Activated CD4-positive, alpha-beta T cell treated with anti-CD3 and anti-CD28 coated beads, Interleukin-2, amount 10 ng/mL, durations not matched to agents 7 days and 5 days (primary cell): Measurements from ENCODE around the gene TBC1D1. TPM values are rescaled to one million over a fixed set of nuclear protein-coding genes. Genes with fewer than 3 reads are reported as not detected.

ENCODE experiments used
- CTCF ChIA-PET: fragments of 350-600 bp; sonication (Branson Sonifier 250); formaldehyde crosslinking; loops from one replicate; lab custom pipeline; 2021; ENCODE audit warnings: antibody characterized with exemption; lab: Charles Lee
- POLR2A ChIA-PET: fragments of 350-600 bp; sonication (Branson Sonifier 250); formaldehyde crosslinking; loops from one replicate; lab custom pipeline; 2021; ENCODE audit warnings: antibody characterized with exemption; lab: Charles Lee
- DNase-seq: peaks from one replicate; pipeline ENCODE4 v3.0.0-alpha.2; 2020
- H3K27ac Mint-ChIP-seq: one replicate; pipeline ENCODE4 v1.8.0; 2021; ENCODE audit warnings: mild to moderate bottlenecking, moderate library complexity, mixed read lengths
- H3K27me3 Mint-ChIP-seq: one replicate; pipeline ENCODE4 v1.8.0; 2021; ENCODE audit warnings: mixed read lengths
- H3K36me3 Mint-ChIP-seq: one replicate; pipeline ENCODE4 v1.8.0; 2021; ENCODE audit warnings: low read depth, mixed read lengths
- H3K4me1 Mint-ChIP-seq: one replicate; pipeline ENCODE4 v1.8.0; 2021; ENCODE audit warnings: mixed read lengths
- H3K4me3 Mint-ChIP-seq: one replicate; pipeline ENCODE4 v1.8.0; 2021; ENCODE audit warnings: mild to moderate bottlenecking, moderate library complexity, mixed read lengths
- H3K9me3 Mint-ChIP-seq: one replicate; pipeline ENCODE4 v1.8.0; 2021; ENCODE audit warnings: mixed read lengths
- total RNA-seq, 2 experiments: library from RNA; stranded (reverse); gene quantifications; one replicate each; pipeline ENCODE4 v1.2.3, GENCODE V29; 2021

The TBC1D1 gene
- total RNA-seq, 2 experiments from 2014 or later = 73.9 to 99.1 TPM

DNA sequence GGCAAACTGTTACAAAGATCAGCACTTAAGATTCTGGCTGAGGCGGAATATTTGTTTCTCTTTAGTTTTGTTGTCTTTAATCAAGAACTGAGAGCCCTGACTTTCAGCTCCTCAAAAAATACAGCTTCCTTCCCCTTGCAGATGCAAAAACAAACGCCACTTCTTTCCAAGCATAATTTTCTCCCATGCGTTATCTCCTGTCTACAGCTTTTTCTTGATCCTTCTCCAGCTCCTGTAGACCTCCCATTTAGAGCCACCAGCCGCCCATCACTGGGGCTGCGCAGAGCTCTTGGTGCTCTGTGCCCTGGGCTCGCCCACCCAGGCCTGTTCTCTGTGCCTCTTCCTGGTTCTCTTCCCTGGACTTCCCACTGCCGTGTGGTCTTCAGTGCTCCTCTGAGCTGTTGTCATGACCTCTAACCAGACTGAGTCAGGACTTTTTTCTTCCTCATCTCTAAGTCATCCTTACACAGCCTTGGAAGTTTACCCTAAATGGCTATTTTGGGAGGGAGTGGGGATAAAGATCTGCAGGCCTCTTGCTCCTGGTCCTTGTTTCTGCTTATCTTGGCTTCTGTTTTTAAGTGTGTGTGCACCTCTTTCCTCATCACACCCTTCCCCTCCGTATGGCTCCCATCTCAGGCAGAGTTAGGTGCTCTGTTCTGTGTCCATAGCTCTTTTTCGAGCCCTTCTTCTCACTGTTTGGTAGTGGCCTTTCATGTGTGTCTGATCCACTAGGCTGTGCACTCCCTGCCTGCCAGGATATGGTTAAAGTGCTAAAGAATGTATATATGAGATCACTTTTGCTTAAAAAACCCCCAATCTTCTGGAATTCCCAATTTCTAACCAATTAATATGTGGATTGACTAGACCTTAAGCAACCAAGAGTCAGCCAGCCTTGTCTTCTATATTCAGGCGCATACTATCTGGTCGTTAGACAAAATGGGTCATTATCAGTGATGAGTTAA, 191.8 kb downstream of the TBC1D1 start:
- Mint-ChIP-seq H3K27ac (peak overlapping the region; percentile 69), H3K4me1 (peaks cover 16% of the 10 kb centered on the region), H3K27me3 (no peaks in the 10 kb centered on the region), H3K36me3 (peaks cover 29% of the 10 kb centered on the region), H3K9me3 (no peaks in the 10 kb centered on the region), H3K4me3 (no peak overlapping the region)
- CTCF ChIA-PET = interaction anchor here (0.5 to 3.1 kb wide), 9 partner anchors 9 to 1425 kb away, joined by 3 to 11 read pairs (median 3); no protein-coding TSS in a partner anchor
- DNase-seq = no peak
- POLR2A ChIA-PET = no interaction called here

DNA sequence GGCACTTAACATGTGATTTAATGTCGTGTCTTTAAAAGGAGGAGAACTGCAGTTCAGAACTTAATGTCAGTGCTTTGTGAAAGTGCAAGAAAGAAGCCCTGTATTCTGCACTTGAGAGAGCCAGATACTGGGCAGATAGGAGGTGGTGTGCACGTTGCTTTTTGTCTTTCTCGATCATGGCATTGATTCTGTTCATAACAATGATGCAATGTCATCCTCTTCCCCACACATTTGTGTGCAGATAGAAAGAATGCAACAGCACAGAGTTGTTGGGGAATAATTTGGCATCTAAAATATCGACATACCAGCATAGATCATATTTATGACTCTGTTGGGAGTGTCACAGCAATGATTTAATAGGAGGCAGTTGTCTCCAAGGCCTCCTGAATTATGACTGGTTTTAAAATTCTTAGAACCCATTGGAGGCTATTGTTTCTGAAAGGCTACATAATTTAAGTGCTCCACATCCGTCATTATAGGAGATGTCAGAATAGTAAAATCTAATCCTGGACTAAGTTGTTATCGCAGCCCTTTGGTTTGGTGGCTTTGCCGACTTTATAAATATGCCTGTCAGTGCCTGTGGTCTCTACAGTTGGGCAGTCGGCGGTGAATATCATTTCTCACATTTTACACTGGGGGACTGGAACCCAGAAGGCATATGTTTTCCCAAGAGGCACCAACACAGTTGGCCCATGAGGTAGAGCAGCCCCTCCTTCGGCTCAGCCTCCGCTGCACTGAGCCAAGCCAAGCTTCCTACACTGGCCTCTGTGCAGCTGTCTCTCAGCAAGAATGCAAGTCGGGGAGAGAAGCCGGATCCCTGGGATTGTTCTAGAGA, 194.2 kb downstream of the TBC1D1 start:
- no peak overlapping the region for H3K4me3 Mint-ChIP-seq
- DNase-seq = no peak
- H3K9me3 Mint-ChIP-seq = no peaks in the 10 kb centered on the region
- H3K4me1 Mint-ChIP-seq = peaks cover 6% of the 10 kb centered on the region
- H3K27ac Mint-ChIP-seq = no peak overlapping the region
- POLR2A ChIA-PET = no interaction called here
- CTCF ChIA-PET = interaction anchor here (1.0 kb wide), 1 partner anchor 13 kb away, joined by 3 read pairs; no protein-coding TSS in a partner anchor
- H3K36me3 Mint-ChIP-seq = peaks cover 22% of the 10 kb centered on the region
- H3K27me3 Mint-ChIP-seq = no peaks in the 10 kb centered on the region

DNA sequence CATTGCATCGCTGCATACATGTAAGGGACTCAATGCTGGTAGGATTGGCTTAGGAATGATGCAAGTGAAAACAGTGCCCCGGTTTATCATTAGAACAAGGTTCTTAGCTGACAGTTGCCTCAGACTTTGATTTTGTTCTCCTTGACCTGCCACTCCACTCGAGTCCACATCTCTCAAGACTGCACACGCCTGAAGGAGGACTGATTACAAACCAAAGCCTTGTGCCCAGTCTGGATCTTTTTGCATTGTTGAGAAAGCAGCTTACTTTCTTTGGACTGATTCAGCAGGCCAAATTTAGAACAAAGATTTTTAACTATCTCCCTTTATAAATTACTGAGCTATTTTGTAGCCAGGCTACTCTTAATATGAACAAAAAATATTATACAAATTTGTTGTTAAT, 194.9 kb downstream of the TBC1D1 start:
- Mint-ChIP-seq H3K27me3 (no peaks in the 10 kb centered on the region), H3K27ac (no peak overlapping the region), H3K36me3 (peaks cover 27% of the 10 kb centered on the region), H3K9me3 (no peaks in the 10 kb centered on the region), H3K4me1 (peaks cover 10% of the 10 kb centered on the region), H3K4me3 (no peak overlapping the region)
- no peak for DNase-seq
- POLR2A ChIA-PET = no interaction called here
- CTCF ChIA-PET = interaction anchor here (0.6 to 1.5 kb wide), 3 partner anchors 14 to 19 kb away, joined by 3 to 4 read pairs (median 3); no protein-coding TSS in a partner anchor

DNA sequence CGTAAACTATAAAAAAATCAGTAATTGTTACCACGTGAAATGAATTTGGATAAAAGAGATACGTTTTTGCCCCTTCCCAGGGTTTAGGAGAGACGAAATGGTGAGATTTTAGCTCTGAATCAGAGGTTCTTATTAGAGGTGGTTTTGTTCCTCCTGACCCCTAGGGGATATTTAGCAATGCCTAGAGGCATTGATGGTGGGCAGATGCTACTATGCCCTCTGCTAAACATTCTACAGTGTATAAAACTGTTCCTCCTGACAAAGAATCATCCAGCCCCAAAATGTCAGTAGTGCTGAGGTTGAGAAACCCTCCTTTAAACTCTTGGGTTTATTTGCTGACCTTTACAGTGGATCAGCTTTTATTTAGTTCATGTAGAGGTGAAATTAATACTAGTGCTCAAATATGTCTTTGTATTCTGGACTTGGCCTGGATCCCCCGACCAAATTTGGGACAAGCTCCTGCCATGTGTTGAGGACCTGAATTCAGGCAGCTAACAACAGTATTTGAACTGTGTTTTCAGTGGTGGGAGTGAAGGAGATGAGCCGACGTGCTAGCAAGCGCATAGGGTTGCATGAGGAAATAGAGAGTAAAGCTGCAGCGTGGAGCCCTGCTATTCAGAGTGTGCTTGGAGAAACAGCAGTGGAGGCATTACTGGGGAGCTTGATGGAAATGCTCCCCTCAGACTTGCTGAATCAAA, 195.4 kb downstream of the TBC1D1 start:
- ChIA-PET POLR2A (no interaction called here), CTCF (interaction anchor here (0.6 to 1.5 kb wide), 5 partner anchors 8 to 19 kb away, joined by 3 to 4 read pairs (median 3); no protein-coding TSS in a partner anchor)
- peaks cover 16% of the 10 kb centered on the region for H3K4me1 Mint-ChIP-seq
- H3K27me3 Mint-ChIP-seq = no peaks in the 10 kb centered on the region
- no peak overlapping the region for H3K4me3 Mint-ChIP-seq
- peaks cover 28% of the 10 kb centered on the region for H3K36me3 Mint-ChIP-seq
- no peak overlapping the region for H3K27ac Mint-ChIP-seq
- DNase-seq = no peak
- H3K9me3 Mint-ChIP-seq = no peaks in the 10 kb centered on the region

DNA sequence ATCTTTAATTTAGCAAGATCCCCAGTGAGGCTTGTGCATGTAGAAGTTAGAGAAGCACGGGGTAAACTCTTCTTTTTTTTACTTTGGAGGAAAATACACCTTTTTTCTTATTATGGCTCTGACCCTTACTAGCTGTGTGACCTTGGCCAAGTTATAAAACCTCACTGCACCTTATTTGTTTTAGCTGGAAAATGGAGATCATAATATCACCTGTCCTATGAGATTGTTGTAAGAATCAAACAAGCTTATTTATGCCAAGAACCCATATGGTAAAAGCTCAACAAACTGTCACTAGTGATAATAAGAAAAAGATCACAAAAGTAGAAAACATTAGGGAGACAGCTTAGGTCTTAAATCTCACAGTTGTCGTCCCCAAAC, 196.0 kb downstream of the TBC1D1 start:
- peaks cover 18% of the 10 kb centered on the region for H3K4me1 Mint-ChIP-seq
- ChIA-PET CTCF (interaction anchor here (0.6 to 1.5 kb wide), 3 partner anchors 9 to 18 kb away, joined by 3 to 4 read pairs (median 4); no protein-coding TSS in a partner anchor), POLR2A (no interaction called here)
- H3K4me3 Mint-ChIP-seq = no peak overlapping the region
- DNase-seq = no peak
- H3K9me3 Mint-ChIP-seq = no peaks in the 10 kb centered on the region
- no peak overlapping the region for H3K27ac Mint-ChIP-seq
- no peaks in the 10 kb centered on the region for H3K27me3 Mint-ChIP-seq
- peaks cover 31% of the 10 kb centered on the region for H3K36me3 Mint-ChIP-seq

DNA sequence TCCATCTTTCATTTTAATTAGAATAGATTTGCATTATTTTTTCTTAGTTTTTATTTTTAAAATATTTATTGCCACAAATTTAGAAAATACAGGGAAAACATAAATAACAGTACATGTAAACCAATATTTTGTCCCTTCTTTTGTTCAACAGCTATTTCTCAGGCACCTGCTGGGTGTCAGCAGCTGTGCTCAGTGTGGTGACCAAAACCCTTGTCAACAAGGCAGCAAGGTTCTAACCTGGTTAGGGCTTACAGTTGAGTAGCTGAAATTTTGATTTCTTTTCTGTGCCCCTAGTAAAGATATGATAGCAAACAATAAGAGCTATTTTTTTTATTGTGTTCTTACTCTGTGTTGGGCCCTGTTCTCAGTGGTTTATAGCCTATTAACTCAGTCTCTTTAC, 197.4 kb downstream of the TBC1D1 start:
- Mint-ChIP-seq H3K27ac (no peak overlapping the region), H3K36me3 (peaks cover 36% of the 10 kb centered on the region), H3K4me3 (no peak overlapping the region), H3K9me3 (no peaks in the 10 kb centered on the region), H3K4me1 (peaks cover 16% of the 10 kb centered on the region), H3K27me3 (no peaks in the 10 kb centered on the region)
- no peak for DNase-seq
- POLR2A ChIA-PET = no interaction called here
- CTCF ChIA-PET = interaction anchor here (1.3 kb wide), 1 partner anchor 19 kb away, joined by 3 read pairs; no protein-coding TSS in a partner anchor

DNA sequence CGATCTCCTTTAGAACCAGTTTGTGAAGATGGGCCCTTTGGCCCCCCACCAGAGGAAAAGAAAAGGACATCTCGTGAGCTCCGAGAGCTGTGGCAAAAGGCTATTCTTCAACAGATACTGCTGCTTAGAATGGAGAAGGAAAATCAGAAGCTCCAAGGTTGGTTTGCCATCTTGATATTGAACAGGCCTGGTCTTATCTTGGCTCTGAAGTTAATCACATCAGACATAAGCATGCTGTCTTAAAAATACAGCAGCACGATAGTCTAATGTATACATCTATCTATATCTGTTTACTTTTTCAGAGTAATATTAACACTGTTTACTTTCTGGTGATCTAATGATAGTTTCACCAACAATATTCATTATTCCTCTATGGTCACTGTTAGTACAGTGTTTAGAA, 199.1 kb downstream of the TBC1D1 start:
- Mint-ChIP-seq H3K9me3 (no peaks in the 10 kb centered on the region), H3K27ac (peak overlapping the region; percentile 67), H3K27me3 (no peaks in the 10 kb centered on the region), H3K36me3 (peaks cover 43% of the 10 kb centered on the region), H3K4me3 (no peak overlapping the region), H3K4me1 (peaks cover 16% of the 10 kb centered on the region)
- ChIA-PET CTCF (interaction anchor here (0.6 to 2.3 kb wide), 5 partner anchors 10 to 1324 kb away, joined by 3 to 8 read pairs (median 4); no protein-coding TSS in a partner anchor), POLR2A (no interaction called here)
- no peak for DNase-seq

DNA sequence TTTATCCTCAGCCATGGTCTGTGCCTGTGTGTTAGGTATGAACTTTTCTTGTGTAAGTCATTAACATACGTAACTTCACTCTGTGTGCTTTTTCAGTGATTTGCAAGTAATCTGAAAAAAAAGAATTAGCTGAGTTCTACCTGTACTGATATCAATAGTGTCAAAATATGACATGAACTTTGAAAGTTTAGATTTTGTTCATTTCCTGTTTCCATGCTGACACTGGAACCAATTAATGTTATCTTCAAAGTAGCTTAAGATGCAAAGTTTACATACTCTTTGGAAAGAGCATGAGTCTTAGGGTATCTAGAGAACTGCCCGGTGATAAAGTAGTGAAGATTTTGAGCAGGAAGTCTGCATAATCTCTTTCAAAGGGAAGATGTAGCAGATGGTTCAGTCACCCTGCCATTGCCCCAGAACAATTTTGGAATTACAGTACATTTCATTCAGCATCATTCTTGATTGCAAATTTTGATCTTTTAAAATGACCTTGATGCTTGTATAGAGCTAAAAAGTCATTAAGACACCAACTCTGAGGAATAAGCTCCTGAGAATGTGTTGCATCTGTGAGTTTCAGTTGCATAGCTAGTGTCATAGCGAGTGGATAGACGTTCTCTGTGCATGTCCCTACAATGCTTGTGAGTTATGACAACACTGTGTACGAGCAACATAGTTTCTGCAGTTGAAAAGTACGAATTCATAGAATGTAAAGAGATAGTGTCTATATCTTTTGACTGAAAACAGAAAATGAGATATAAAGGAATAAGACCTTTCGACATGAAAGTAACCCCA, 199.8 kb downstream of the TBC1D1 start:
- POLR2A ChIA-PET = no interaction called here
- CTCF ChIA-PET = interaction anchor here (0.6 to 2.3 kb wide), 7 partner anchors 9 to 1323 kb away, joined by 3 to 8 read pairs (median 4); no protein-coding TSS in a partner anchor
- no peak overlapping the region for H3K4me3 Mint-ChIP-seq
- H3K36me3 Mint-ChIP-seq = peaks cover 48% of the 10 kb centered on the region
- H3K27ac Mint-ChIP-seq = peak overlapping the region; percentile 67
- H3K9me3 Mint-ChIP-seq = no peaks in the 10 kb centered on the region
- H3K4me1 Mint-ChIP-seq = peaks cover 16% of the 10 kb centered on the region
- DNase-seq = no peak
- no peaks in the 10 kb centered on the region for H3K27me3 Mint-ChIP-seq

DNA sequence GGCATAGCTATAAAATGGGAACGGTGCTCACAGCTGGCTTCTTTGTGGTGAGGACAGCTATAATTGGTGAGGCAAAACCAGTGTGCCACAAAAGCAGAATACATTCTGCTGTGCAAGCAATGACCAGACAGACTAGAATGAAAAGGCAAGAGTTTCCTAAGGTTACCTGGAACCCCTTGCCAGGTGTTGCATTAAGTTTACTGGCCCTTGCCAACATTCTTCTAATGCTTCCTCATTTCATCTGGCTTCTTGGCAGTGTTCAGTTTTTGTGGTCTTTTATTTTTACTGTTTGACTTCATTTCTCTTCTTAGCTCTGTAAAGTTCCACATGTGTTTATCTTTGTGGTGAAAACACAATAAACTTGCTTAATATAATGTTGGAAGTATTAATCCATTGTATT, 200.8 kb downstream of the TBC1D1 start:
- peaks cover 16% of the 10 kb centered on the region for H3K4me1 Mint-ChIP-seq
- no peak for DNase-seq
- H3K27me3 Mint-ChIP-seq = no peaks in the 10 kb centered on the region
- no peak overlapping the region for H3K4me3 Mint-ChIP-seq
- H3K9me3 Mint-ChIP-seq = no peaks in the 10 kb centered on the region
- H3K27ac Mint-ChIP-seq = no peak overlapping the region
- H3K36me3 Mint-ChIP-seq = peaks cover 55% of the 10 kb centered on the region
- CTCF ChIA-PET = interaction anchor here (0.6 to 2.3 kb wide), 4 partner anchors 10 to 93 kb away, joined by 3 to 7 read pairs (median 4); no protein-coding TSS in a partner anchor
- POLR2A ChIA-PET = no interaction called here

DNA sequence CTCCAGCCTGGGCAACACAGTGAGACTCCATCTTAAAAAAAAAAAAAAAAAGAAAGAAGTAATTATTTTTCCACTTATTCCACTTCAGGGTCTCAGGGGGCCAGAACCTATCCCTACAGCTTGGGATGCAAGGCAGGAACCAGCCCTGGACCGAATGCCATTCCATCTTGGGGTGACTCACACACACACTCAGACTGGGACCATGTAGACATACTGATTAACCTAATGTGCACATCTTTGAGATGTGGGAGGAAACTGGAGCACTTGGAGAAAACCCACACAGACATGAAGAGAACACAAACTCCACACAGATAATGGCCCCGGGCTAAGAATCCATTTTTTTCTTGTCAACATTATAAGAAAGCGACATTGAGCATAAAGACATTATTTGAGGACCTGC, 201.8 kb downstream of the TBC1D1 start:
- DNase-seq = no peak
- ChIA-PET POLR2A (no interaction called here), CTCF (interaction anchor here (0.6 kb wide), 1 partner anchor 689 kb away, joined by 6 read pairs; no protein-coding TSS in a partner anchor)
- H3K9me3 Mint-ChIP-seq = no peaks in the 10 kb centered on the region
- H3K27ac Mint-ChIP-seq = no peak overlapping the region
- no peak overlapping the region for H3K4me3 Mint-ChIP-seq
- peaks cover 16% of the 10 kb centered on the region for H3K4me1 Mint-ChIP-seq
- H3K36me3 Mint-ChIP-seq = peaks cover 59% of the 10 kb centered on the region
- no peaks in the 10 kb centered on the region for H3K27me3 Mint-ChIP-seq

DNA sequence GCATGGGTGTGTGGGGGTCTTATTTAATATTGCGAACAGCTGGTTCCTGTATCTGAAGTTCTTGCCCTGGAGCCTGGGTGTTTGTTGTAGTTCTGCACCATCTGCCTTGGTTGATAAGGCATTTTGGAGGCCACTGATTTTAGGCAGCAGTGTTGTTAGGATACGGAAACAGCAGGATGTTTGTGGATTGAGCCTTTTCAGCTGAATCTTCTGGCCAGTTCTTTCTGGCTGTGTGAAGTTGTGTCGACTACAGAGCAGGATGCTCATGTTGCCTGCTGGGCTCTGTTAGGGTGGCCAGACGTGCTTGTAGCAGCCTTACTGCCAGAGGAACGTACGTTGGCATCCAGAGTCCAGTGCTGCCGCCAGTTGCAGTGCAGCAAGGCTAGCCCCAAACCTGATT, 203.5 kb downstream of the TBC1D1 start:
- H3K4me1 Mint-ChIP-seq = peaks cover 15% of the 10 kb centered on the region
- no peak overlapping the region for H3K4me3 Mint-ChIP-seq
- CTCF ChIA-PET = interaction anchor here (0.6 to 2.1 kb wide), 5 partner anchors 11 to 287 kb away, joined by 3 to 7 read pairs (median 3); no protein-coding TSS in a partner anchor
- no peak overlapping the region for H3K27ac Mint-ChIP-seq
- H3K36me3 Mint-ChIP-seq = peaks cover 65% of the 10 kb centered on the region
- POLR2A ChIA-PET = no interaction called here
- no peaks in the 10 kb centered on the region for H3K9me3 Mint-ChIP-seq
- H3K27me3 Mint-ChIP-seq = no peaks in the 10 kb centered on the region
- DNase-seq = no peak
